Measurements from ENCODE around the gene RGS10.
"Not testable (repeated sequence)": the region's sequence is repeated elsewhere in the genome, so short reads cannot be mapped to it uniquely, and the experiment has no call there.

Gene RGS10

DNA sequence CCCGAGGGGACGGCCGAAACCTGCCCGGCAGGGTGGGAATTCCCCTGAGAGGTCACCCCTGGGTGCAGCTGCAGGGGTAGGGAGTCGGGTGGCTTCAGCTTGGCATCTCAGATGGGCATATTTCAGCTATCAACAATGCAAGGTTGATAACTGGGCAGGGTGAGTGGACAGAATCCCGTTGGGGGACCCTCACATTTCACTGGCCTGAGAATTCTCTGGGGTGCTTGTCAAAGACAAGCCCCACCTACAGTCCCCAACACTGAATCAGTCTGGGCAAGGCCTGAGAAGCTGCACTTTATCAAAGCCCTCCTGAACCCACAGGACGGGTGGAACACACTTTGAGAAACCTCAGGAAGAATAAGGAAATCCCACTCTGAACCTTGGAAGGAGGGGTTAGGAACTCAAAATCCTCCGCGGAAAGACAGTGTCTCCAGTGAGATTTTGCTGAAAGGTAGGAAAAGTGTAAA is 3.1 kb downstream of the RGS10 start:
- DNase-seq = no peak

DNA sequence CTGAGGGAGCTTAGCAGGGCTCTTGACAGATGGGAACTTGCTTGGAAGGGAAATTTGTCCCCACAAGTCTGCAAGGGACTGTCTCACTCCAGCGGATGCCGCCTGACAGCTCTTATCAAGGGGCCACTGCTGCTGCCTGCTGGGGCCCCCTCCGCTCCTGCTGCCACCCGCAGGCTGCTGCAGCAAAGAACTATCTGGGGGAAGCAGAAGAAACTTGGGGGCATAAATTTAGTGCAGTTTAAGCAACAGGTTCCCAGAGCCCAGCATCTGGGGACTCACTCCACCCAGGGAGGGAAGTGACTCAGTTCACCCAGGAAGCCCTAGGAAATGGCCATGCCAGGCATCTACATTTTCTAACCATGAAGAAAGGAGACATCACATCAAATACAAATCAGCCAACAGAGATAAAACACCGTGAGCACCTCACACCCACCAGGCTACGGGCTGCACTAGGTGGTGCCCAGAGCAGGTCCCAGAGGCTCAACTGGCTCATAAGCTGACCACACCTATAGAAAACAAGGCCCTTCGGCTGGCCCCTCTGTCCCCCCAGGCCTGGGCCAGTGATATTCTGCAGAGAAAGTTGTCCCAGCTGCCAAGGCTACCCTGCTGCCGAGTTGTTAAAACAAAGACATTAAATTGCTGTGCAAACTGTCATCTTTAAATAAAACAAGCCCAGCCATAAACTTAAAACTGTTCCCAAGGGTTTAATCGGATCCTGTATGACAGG is 3.7 kb downstream of the RGS10 start:
- no peak for DNase-seq

DNA sequence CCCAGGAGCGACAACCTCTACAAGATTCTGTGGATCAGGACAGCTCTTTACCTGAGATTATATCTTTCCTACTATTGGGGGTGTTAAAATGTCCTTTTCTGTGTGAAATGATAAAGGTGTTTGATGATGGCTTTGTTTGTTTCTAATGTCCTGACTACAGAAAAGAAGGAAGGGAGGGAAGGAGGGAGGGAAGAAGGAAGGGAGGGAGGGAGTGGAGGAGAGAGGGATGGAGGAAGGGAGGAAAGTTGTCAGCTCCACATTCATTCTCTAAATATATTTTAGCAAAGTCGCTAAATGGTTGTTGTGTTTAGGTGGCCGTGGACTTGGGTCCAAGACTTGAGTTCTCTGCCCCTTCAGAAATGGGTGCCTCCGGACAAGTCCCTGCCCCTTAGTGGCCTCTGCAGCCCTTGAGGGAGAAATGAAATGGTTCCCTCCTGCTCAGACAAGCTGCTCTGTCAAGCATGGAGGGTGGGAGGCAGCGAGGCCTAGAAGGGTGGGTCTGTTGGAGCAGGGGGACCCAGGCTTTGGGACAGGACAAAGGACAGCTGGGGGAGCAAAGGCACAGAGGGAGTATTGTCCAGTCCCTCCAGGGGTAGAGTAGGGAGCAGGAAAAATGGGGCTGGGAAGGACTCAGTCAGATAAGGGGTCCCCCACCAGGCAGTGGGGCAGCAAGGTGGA is 4.4 kb downstream of the RGS10 start:
- DNase-seq = no peak

- DNase-seq = no peak
Observed at GRCh38 chr10:119536508-119537025, 6.0 kb downstream of the RGS10 start.

- DNase-seq = no peak
Observed at GRCh38 chr10:119535837-119536507, 6.5 kb downstream of the RGS10 start.

- DNase-seq = no peak
Observed at GRCh38 chr10:119535305-119535704, 7.2 kb downstream of the RGS10 start.

- DNase-seq = no peak
Observed at GRCh38 chr10:119533473-119533872, 9.0 kb downstream of the RGS10 start.

DNA sequence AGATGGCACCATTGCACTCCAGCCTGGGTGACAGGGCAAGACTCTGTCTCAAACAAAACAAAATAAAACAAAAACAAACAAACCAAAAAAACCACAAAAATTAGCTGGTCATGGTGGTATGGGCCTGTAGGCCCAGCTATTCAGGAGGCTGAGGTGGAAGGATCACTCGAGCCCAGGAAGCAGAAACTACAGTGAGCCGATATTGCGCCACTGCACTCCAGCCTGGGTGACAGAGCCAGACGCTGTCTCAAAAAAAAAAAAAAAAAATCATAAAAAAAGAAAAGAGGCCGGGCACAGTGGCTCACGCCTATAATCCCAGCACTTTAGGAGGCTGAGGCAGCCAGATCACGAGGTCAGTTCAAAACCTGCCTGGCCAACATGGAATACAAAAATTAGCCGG is 9.7 kb downstream of the RGS10 start:
- DNase-seq = not testable (repeated sequence)

GRCh38 chr10:119532251-119532650 is 10.3 kb downstream of the RGS10 start:
- not testable (repeated sequence) for DNase-seq

DNA sequence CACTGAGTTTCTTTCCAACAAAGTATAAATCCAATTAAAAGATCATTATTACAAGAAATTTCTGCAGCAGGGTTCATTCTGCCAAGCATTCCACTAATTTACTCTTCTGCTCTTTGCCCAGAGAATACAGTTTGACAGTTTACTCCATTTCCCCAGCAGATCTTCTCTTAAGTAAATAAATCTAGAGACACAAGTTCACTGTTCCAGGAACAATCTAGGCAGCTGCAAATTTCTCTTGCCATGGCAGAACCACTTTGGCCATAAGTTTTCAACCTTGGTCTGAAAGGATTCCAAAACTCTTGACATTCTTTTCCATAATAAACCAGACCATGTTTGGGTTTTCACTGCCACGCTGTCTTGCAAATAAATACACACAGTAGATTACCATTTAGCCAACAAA is 11.5 kb downstream of the RGS10 start:
- no peak for DNase-seq

DNA sequence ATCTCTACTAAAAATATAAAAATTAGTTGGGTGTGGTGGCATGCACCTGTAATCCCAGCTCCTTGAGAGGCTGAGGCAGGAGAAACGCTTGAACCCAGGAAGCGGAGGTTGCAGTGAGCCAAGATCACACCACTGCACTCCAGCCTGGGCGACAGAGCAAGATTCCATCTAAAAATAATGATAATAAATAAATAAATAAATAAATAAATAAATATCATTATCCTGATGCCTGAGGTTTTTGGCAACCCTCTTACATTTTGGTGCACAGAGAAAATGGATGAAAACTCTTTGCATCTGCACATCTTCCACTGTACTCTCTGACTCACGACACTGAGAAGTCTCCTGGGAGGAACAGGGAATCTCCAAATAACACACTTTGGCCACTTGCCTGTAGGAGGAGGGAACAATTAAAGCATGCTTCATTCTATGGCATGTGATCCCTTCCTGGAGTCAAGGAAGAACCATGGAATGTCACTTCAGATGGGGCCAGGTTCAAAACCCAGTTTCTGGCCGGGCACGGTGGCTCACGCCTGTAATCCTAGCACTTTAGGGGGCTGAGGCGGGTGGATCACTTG is 13.8 kb downstream of the RGS10 start:
- DNase-seq = not testable (repeated sequence)

DNA sequence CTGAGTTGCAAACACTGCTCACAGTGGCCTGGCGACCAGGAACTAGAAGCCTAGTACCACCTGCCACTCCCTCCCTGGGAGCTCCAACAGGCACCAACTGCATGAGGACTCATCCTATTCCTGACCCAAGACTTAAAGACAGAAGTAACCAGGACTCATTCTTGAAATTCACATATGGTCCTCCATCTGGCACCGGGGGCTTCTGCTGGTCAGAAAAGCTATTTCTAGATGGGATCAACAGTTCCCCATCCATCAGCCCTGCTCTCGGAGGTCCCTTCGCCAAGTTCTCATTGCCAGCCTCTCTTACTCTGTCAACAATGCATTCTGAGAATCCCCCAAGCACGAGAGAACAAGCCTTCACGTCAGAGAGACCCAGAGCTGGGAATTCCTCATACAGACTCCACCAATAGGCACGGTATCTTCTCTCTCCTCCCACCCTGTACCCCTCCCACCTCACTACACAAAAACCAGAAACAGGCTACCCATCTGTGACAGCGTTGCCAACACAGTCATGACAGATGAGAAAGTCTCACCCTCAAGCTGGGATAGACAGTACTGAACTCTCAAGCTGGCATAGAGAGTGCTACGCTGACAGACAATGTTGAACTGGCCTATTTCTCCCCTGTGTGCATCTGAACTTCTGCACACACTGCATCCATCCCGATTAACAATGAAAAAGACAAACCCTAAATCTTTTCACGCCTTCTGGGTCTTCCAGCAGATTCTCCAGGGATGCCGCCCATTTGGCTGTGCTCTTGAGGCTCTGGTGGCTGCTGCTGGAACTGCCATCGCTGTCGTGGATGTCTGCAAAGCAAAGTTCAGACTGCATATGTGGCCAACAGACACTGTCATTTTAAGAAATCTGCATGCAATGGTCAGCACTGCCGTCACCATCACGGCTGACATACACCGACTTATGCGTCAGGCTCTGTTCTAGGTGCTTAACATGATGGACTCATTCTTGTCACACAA is 15.6 kb downstream of the RGS10 start:
- DNase-seq = no peak

DNA sequence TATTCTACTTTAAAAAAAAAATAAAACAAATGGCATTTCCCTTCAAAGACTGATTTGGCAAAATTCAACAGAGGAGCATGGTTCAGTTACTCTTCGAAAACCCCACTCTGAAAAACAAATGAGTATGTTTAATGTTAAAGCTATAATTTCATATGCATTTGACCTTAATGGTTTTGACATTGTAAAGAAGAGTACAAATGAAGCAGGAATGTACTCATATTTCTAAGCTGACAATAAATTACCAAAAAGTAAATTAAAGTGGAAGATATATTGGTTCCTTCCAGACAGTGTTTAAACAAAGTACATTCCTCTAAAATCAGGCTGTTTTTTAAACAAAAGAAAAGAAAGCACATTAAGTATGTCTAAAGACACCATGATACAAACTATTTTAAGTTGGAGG is 16.4 kb downstream of the RGS10 start:
- no peak for DNase-seq

GRCh38 chr10:119525116-119525515 is 17.4 kb downstream of the RGS10 start:
- DNase-seq = no peak

DNA sequence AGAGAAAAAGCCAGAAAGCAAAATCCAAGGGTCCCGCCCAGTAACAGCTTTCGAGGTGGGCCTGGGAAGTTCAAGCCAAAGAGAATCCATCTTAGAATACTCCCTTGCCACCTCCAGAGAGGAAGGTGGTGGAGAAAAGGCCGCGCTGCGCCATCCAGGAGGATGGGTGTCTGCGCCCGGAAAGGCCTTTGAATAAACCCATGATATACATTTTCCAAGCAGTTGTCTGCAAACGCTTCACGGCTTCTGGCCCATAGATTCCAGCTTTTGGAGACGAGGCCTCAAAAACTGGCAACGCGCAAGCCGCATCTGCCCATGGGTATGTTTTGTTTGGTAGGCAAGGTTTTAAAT is 17.8 kb downstream of the RGS10 start:
- DNase-seq = no peak

GRCh38 chr10:119523895-119524719 is 18.4 kb downstream of the RGS10 start:
- no peak for DNase-seq

DNA sequence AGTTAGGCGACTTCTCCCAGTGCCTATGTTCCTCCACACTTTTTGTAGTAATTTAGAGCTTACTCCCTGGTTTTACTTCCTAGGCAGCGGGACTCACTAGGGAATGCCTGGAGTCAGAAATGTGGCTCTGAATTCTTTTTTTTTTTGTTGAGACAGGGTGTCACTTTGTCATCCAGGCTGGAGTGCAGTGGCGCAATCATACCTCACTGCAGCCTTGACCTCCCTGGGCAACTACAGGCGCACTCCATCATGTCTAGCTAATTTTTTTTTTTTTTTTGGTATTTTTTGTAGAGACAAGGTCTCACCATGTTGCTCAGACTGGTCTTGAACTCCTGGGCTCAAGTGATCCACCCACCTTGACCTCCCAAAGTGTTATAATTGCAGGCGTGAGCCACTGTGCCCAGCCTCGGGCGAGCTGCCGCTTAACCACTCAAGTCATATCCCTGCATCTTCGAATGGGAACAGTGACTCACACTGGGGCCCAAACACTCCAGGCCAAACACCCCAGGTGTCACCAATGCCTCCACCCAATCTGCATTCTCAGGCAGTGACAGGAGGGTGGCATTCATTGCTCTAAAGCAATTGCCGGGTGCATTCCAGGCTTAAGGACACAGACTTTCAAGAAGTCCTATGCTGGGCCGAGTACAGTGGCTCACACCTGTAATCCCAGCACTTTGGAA is 19.6 kb downstream of the RGS10 start:
- no peak for DNase-seq

DNA sequence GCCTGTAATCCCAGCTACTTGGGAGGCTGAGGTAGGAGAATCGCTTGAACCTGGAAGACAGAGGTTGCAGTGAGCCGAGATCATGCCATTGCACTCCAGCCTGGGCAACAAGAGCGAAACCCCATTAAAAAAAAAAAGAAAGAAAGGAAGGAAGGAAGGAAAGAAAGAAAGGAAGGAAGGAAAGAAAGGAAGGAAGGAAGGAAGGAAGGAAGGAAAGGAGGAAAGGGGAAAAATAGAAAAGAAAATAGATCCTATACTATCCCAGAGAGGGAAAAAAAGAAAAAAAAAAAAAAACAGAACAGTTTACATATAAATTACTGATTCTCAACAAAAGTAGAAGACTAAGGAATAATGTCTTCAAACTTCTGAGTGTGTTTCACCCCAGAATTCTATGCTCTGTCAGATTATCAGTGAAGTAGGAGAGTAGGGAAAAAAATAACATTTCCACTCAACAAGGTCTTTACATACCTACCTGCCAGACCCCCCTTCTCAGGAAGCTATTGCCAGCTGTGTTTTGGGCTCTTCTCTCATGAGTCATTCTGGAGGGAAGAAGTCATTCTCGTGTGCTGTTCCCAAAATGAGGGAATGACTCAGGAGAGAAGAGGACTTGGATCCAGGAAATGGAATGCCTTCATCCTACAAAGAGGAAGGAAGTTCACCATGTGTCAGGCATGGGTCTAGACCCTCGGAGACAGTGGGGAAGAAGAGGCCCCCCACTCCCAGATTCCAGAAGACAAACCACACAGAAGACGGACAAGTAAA is 20.9 kb downstream of the RGS10 start:
- DNase-seq = no peak

Data from nucleus accumbens (tissue), 56 donors.